Gastroesophageal sphincter (tissue), 4 donors: ENCODE data around the gene SFTA2. TPM values are rescaled to one million over a fixed set of nuclear protein-coding genes. Genes with fewer than 3 reads are reported as not detected.
A peak's percentile ranks its signal among the peaks of the same experiment; 100 is the strongest.

Experiments
- ATAC-seq: fragments of 150-250 bp; one replicate; pipeline ENCODE4 v1.9.1; 2016; ENCODE audit warnings: mild to moderate bottlenecking, moderate library complexity
- H3K27ac ChIP-seq, 4 donors: fragments of 200-600 bp; sonication (generic) in 3 of 4; 1 replicate in 3 of 4; 2 replicates in 1 of 4; pipeline ENCODE4 v1.5.1; 2016 to 2019
- H3K27me3 ChIP-seq: fragments of 200-600 bp; sonication (generic); one replicate; pipeline ENCODE4 v1.5.1; 2019
- H3K36me3 ChIP-seq, 2 donors: fragments of 200-600 bp; sonication (generic); one replicate each; pipeline ENCODE4 v1.5.1; 2019; ENCODE audit warnings: control low read depth in 1 of 2
- H3K4me1 ChIP-seq, 3 donors: fragments of 200-600 bp; sonication (generic); 1 replicate in 2 of 3; 2 replicates in 1 of 3; pipeline ENCODE4 v1.5.1; 2016 to 2019; ENCODE audit warnings: control low read depth in 2 of 3
- H3K4me3 ChIP-seq, 2 donors: fragments of 200-600 bp; sonication (generic); one replicate each; pipeline ENCODE4 v1.5.1; 2019; ENCODE audit warnings: mild to moderate bottlenecking in 1 of 2, moderate library complexity in 1 of 2
- H3K9me3 ChIP-seq, 3 donors: fragments of 200-600 bp; sonication (generic); one replicate each; pipeline ENCODE4 v1.5.1; 2017 to 2019; ENCODE audit warnings: control low read depth in 2 of 3
- CTCF ChIP-seq, 4 experiments: fragments of 200-600 bp in 2 of 4; fragments of 450-650 bp in 2 of 4; sonication (generic) in 1 of 4; IDR thresholded peaks; one replicate each; pipeline ENCODE4 v1.5.1; 2017 to 2019; ENCODE audit warnings: antibody characterized with exemption in 4 of 4, mild to moderate bottlenecking in 2 of 4, moderate library complexity in 2 of 4
- EP300 ChIP-seq: sonication (generic); formaldehyde crosslinking; IDR thresholded peaks from one replicate; pipeline ENCODE4 v1.6.1; 2017; ENCODE audit warnings: antibody characterized with exemption, mild to moderate bottlenecking
- POLR2A ChIP-seq, 2 donors: fragments of 450-650 bp; IDR thresholded peaks; one replicate each; pipeline ENCODE4 v1.6.1; 2017; ENCODE audit warnings: antibody characterized with exemption in 2 of 2, mild to moderate bottlenecking in 2 of 2, moderate library complexity in 1 of 2
- POLR2AphosphoS5 ChIP-seq: sonication (generic); formaldehyde crosslinking; IDR thresholded peaks from one replicate; pipeline ENCODE4 v1.6.1; 2017; ENCODE audit warnings: antibody characterized with exemption
- WGBS, 2 donors: methylation state at CpG; one replicate each; pipeline ENCODE4 v1.1.5; 2018; ENCODE audit warnings: low coverage in 1 of 2; 5-methylcytosine and 5-hydroxymethylcytosine counted together
- total RNA-seq, 4 donors: library from RNA; depleted of rRNA; stranded (reverse); fragments of >200 nt; gene quantifications; one replicate each; pipeline ENCODE4 v1.1.0, GENCODE V29; 2016

Gene SFTA2
- total RNA-seq, 4 donors from 2014 or later: not detected

- Histone ChIP-seq H3K4me1 (peaks cover 0 to 10% (median 5%) of the 10 kb centered on the region in 3 donors), H3K4me3 (no peak overlapping the region), H3K9me3 (no peaks in the 10 kb centered on the region), H3K27me3 (peaks cover 45% of the 10 kb centered on the region), H3K36me3 (no peaks in the 10 kb centered on the region), H3K27ac (no peak overlapping the region)
- TF ChIP-seq EP300: no peak
- TF ChIP-seq CTCF (IDR thresholded peaks at IDR 0.05): no peak
- TF ChIP-seq POLR2AphosphoS5: no peak
- no peak for TF ChIP-seq POLR2A (IDR thresholded peaks at IDR 0.05)
- WGBS, 2 donors: 81 to 100% methylated on average over 3 of the region's 5 CpGs
- no peak for ATAC-seq
Measured at GRCh38 chr6:30945281-30945680, 13.3 kb upstream of the SFTA2 start.

GRCh38 chr6:30944051-30944450, 12.1 kb upstream of the SFTA2 start:
- Histone ChIP-seq H3K4me1 (peaks cover 0 to 18% (median 5%) of the 10 kb centered on the region in 3 donors), H3K36me3 (no peaks in the 10 kb centered on the region), H3K4me3 (no peak overlapping the region), H3K9me3 (no peaks in the 10 kb centered on the region), H3K27ac (no peak overlapping the region), H3K27me3 (peaks cover 36% of the 10 kb centered on the region)
- no peak for TF ChIP-seq POLR2A (IDR thresholded peaks at IDR 0.05)
- TF ChIP-seq POLR2AphosphoS5: no peak
- no peak for TF ChIP-seq EP300
- TF ChIP-seq CTCF (IDR thresholded peaks at IDR 0.05): no peak
- ATAC-seq: no peak
- WGBS, 2 donors: 89 to 97% methylated on average over 3 to 4 of the region's 4 CpGs

DNA sequence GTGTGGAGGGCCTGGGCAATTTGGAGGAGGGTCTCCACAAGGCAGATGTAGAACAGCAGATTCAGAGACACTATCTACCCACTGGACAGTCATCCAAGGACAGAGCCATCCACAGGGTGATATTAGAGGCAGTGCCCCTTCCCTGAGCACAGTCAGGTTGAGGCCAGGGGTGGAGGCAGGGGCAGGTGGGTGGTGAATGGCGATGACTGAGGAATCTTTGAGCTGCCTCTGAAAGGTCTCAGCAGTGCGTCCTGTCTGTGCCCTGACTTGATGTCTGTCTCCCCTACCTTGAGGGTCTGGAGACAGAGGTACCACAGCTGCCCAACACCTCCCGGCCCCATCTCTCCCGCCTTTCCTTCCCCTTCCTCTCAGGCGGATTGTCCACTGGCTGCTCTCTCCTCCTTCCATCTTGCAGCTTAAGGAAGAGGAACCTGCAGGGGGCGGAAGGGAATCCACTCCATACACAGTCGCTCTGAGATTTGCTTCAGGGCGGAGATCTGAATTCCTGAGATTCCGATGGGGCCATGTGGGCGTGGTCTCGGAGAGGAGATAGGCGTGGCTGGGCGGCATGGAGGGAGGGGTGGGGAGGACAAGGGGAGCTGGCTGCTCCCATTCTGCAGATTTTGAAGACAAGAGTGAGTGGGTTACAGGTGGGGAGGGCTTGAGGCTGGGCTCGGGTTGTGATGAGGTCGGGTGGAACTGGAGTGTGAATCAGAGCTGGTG, 10.5 kb upstream of the SFTA2 start:
- peaks cover 46% of the 10 kb centered on the region for H3K27me3 ChIP-seq
- no peak overlapping the region for H3K4me3 ChIP-seq
- 7 to 17% methylated on average over 6 to 7 of the region's 15 CpGs for WGBS, 2 donors
- no peak overlapping the region for H3K27ac ChIP-seq
- peaks cover 0 to 18% (median 5%) of the 10 kb centered on the region in 3 donors for H3K4me1 ChIP-seq
- H3K9me3 ChIP-seq: no peaks in the 10 kb centered on the region
- peak; percentile 80 for ATAC-seq
- TF ChIP-seq CTCF (IDR thresholded peaks at IDR 0.05): peak in 3 of 4 experiments; percentile 15 to 46 (median 42)
- TF ChIP-seq POLR2A (IDR thresholded peaks at IDR 0.05): no peak
- no peaks in the 10 kb centered on the region for H3K36me3 ChIP-seq

DNA sequence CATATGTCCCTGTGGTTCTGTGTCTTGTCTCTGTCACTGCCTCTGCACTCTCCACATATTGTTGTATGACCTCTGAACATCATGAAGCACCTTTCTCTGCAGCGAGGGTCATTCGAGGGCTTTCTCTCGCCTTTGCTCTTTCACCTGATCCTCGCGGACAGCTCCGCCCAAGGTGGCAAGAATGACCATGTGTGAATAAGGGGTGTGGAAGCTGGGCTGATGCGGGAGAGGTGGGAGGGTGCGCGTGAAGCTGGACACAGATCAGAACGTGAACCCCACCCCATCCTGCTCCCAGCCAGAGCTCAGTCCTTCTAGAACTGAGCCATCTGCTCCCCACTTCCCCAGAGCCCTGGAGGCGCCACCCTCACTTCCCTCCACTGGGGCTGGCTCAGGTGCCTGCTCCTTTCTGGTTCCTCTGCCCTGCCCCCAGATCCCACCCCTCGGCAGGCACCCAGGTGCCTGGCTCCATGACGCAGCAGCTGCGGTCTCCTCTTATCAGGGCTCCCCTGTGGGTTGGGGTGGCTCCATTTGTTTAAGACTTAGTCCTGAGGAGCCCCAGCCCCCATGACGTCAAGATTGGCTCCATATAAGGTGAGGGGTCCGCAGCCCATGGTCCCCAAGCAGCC, 8.5 kb upstream of the SFTA2 start, which contains the start of gene MUCL3:
Gene MUCL3, plus strand, starts transcription at position 613 of the 626 bp plus-strand sequence. CDS start 27 bp downstream, outside the sequence.
- 63% methylated on average over 10 of the region's 16 CpGs; no CpG with 5 or more reads in 1 of the 2 donors for WGBS, 2 donors
- H3K27ac ChIP-seq: no peak within 1 kb of the TSS
- H3K4me3 ChIP-seq: no peak within 1 kb of the TSS
- TF ChIP-seq POLR2A (IDR thresholded peaks at IDR 0.05) (no peak), EP300 (no peak), CTCF (IDR thresholded peaks at IDR 0.05) (no peak), POLR2AphosphoS5 (no peak)
- no peaks in the 10 kb centered on the region for H3K9me3 ChIP-seq
- no peaks in the 10 kb centered on the region for H3K36me3 ChIP-seq
- H3K27me3 ChIP-seq: peaks cover 60% of the 10 kb centered on the region
- peaks cover 0 to 18% (median 5%) of the 10 kb centered on the region in 3 donors for H3K4me1 ChIP-seq
- ATAC-seq: no peak
